Panc1 (cell line): ENCODE data around the gene LHPP.

Experiments used
- CTCF ChIP-seq: fragments of 450-650 bp; IDR thresholded peaks from 2 replicates; pipeline ENCODE4 v1.5.1; 2017; ENCODE audit warnings: mild to moderate bottlenecking
- POLR2AphosphoS5 ChIP-seq: IDR thresholded peaks from 2 replicates; pipeline ENCODE4 v1.6.1; 2012; ENCODE audit warnings: mild to moderate bottlenecking, low read depth, low read length, moderate library complexity
- SIN3A ChIP-seq: IDR thresholded peaks from 2 replicates; pipeline ENCODE4 v1.6.1; 2012; ENCODE audit warnings: low read depth, mild to moderate bottlenecking, low read length, moderate library complexity, borderline replicate concordance; ENCODE audit not compliant: insufficient read depth

- TF ChIP-seq CTCF (no peak), POLR2AphosphoS5 (no peak), SIN3A (no peak)
These were observed 65.1 kb downstream of the LHPP start for GRCh38 chr10:124526621-124527267.
